Right lobe of liver (tissue), 4 donors: ENCODE measurements around the gene GSG1L.

Experiments used
- POLR2A ChIP-seq: fragments of 450-650 bp; IDR thresholded peaks from one replicate; pipeline ENCODE4 v1.6.1; 2017; ENCODE audit warnings: antibody characterized with exemption, mild to moderate bottlenecking
- TF ChIP-seq, protein P1 (sequence below), 4 donors: fragments of 200-600 bp in 3 of 4; fragments of 450-650 bp in 1 of 4; IDR thresholded peaks; one replicate each; pipeline versions ENCODE4 v1.5.1 to v1.8.0; 2016 to 2022; ENCODE audit warnings: antibody characterized with exemption in 4 of 4, mild to moderate bottlenecking in 2 of 4
- donor health status: DM: no; HTN: no; CAD: no.
- donor health status: DM: no; HTN: no; CAD: no.
- donor health status: DM: no; HTN: yes; CAD: no.

DNA sequence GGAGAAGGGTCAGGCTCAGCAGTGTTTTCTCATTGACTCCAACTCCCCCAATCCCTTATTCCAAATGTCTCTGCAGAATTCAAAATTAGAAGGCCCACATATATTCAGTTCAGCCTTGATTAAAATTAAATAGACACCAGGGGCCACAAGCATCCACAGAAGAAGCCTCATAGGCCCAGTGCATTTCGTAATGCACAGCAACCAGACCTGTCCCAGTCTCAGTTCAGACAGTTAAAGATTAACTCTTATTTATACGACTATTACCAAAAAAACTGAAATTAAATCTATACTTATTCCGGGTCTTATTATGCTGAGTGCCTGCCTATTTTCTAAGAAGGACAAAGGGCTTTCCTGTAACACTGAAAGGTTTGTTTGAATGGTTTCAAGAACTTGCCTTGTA, 41.8 kb upstream of the GSG1L start:
- TF ChIP-seq, protein P1, sequence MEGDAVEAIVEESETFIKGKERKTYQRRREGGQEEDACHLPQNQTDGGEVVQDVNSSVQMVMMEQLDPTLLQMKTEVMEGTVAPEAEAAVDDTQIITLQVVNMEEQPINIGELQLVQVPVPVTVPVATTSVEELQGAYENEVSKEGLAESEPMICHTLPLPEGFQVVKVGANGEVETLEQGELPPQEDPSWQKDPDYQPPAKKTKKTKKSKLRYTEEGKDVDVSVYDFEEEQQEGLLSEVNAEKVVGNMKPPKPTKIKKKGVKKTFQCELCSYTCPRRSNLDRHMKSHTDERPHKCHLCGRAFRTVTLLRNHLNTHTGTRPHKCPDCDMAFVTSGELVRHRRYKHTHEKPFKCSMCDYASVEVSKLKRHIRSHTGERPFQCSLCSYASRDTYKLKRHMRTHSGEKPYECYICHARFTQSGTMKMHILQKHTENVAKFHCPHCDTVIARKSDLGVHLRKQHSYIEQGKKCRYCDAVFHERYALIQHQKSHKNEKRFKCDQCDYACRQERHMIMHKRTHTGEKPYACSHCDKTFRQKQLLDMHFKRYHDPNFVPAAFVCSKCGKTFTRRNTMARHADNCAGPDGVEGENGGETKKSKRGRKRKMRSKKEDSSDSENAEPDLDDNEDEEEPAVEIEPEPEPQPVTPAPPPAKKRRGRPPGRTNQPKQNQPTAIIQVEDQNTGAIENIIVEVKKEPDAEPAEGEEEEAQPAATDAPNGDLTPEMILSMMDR (IDR thresholded peaks at IDR 0.05), result peak in 2 of 4 donors; percentile 17 to 28
- no peak for TF ChIP-seq POLR2A
